ENCODE measurements around the gene ZNF280B.
"Not testable (repeated sequence)": the region's sequence is repeated elsewhere in the genome, so short reads cannot be mapped to it uniquely, and the experiment has no call there.

The ZNF280B gene

DNA sequence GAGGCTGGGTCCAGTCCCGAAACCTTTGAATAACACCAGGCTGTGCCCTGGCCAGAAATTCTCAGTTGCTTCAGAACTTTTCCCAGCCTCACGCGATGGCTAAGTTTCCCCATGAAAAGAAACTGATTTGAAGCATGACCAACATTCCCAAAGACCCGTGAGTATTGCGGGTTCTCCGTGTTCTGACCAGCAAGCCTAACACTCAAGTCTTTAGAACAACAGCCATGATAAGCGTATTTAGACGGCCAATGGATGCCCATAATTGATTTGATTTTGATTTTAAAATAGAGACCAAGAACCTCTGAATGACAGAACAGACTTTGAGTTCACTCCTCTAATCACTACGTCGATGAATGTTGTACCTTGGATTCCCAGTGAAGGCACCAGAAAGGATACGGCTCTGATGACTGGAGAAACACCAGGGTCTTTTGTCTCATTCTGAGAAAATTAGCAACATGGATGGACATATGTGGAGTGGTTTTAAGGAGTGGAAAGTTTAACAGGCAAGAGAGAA, 43.9 kb downstream of the ZNF280B start:
- DNase-seq (ENCODE audit: low read depth in 1 of 2, low spot score in 1 of 2), result no peak

DNA sequence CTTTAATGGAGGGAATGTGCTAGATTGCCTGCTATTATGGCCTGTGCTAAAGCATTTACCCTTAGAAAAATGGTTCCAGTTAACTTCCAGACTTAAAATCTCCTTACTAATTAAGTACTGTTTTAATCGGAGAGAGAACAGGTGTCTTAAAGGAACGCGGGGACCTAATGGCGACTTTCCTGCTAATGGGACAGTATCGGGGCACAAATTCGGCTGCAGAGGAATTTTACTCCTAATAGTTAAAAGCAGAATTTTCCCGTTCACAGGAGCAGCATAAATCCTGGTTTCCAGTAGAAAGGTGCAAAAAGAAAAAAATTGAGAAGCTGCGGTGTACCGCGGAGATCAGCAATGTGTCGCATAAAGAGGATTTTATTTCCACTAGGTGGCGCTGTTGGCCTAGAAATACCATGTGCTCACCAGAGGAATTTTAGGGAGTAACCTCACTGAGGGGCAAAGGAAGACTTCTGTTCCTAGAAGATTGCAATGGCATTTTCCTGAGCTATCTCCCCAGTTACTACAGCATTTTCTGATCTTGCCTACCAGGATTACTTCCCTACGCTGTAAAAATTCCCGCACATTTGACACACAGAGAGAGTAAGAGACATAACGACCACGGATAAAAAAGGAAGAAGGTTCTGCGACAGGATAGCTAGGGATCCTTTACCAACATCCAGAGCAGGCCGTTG, 44.5 kb downstream of the ZNF280B start:
- peak; percentile 2 to 10 for DNase-seq (ENCODE audit: low read depth in 1 of 2, low spot score in 1 of 2)

DNA sequence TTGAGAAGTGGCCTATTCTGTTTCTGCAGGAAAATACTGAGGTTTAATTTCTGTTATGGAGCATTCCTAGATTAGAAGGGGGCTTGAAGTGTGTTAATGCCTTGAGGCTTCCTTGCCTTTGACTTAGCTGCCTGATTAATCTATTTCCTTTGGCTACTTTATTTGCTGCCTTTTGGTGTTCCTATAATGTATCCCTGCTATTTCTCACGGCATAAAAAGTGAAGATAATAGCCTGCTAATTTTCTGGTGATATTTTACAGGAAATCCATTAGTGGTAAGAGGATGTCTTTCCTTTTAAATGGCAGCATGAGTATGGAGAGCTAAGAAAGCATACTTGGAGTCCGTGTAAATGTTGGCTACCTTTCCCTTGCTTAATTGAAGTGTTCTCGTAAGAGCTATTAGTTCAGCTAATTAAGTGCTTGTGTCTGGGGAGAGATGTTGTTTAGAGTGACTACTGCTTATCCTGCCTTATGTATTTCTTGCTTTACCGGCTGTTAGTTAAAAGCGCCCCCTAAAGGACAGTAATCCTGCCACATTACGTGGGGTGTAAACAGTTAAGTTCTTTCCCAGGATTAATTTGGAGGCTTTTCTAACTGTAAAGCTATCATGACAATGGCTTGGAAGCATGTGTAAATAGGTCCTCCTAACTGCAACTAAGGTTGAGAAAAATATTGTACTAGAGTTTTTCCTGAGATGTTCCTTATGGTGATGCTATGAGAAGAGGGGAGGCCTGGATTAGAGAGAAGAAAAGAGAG, 45.6 kb downstream of the ZNF280B start:
- no peak for DNase-seq (ENCODE audit: low read depth in 1 of 2, low spot score in 1 of 2)

DNA sequence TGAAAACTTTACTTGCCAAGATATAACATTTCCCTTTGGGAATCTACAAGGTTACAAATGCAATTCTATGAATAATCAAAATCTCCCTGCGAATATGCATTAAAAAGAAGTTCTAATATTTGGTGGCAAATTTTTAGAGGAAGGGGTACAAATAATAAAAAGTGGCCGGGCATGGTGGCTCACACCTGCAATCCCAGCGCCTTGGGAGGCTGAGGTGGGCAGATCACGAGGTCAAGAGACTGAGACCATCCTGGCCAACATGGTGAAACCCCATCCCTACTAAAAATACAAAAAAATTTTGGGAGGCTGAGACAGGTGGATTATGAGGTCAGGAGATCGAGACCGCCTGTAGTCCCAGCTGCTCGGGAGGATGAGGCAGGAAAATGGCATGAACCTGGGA, 47.0 kb downstream of the ZNF280B start:
- DNase-seq (ENCODE audit: low read depth in 1 of 2, low spot score in 1 of 2), result no peak

DNA sequence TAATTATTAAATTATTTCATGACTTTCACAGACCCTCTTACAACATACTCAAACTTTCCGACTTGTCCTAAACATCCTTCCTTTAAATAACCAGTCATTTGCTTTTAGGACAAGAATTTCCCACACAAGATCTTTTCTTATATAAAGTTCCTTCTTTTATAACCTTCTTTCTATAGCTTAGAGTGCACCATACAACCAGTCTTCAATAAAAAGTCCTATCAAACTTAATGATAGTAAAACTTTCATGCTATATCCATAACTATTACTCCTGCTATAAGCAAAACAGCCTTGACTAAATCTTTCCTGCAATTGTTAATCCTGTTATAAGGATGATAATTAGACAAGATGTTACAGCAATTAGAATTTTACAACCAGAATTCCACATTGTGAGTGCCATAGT, 47.4 kb downstream of the ZNF280B start:
- DNase-seq (ENCODE audit: low read depth in 1 of 2, low spot score in 1 of 2), result no peak

DNA sequence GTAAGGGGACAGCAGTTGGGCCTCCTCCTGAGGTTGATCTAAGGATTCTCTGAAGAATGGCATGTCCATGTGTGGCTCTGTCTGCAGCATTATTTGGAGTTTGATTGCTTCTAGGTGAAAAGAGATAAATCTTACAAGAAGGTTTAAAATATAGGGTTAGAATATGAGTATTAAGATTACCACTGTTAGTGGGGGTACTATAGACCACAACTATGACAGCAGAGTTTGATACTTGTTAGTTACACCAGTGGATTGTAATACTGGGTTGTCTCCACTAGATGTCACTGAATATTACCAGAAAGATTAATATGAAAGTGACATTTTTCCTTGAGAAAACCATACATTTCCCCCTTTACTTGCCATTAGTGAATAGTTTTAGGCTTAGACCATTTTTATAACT, 47.9 kb downstream of the ZNF280B start:
- no peak for DNase-seq (ENCODE audit: low read depth in 1 of 2, low spot score in 1 of 2)

DNA sequence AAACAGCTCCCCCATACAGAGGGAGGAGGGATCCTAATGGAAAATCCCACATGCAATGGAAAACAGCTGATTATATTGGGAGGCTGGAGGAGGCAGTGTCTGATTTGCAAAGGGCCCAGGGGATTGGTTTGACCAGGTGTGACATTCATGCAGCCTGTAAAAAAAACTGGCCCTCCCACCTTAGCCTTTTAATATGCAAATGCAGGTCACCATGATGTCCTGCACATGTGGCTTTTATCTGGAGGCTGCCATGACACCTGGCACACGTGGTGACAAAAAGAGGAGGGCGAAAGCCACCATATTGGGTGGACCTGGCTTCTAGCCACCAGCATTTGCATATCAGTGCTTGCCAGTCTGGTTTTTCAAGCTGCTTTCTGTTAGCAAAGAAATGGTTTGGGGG, 48.5 kb downstream of the ZNF280B start:
- no peak for DNase-seq (ENCODE audit: low read depth in 1 of 2, low spot score in 1 of 2)

DNA sequence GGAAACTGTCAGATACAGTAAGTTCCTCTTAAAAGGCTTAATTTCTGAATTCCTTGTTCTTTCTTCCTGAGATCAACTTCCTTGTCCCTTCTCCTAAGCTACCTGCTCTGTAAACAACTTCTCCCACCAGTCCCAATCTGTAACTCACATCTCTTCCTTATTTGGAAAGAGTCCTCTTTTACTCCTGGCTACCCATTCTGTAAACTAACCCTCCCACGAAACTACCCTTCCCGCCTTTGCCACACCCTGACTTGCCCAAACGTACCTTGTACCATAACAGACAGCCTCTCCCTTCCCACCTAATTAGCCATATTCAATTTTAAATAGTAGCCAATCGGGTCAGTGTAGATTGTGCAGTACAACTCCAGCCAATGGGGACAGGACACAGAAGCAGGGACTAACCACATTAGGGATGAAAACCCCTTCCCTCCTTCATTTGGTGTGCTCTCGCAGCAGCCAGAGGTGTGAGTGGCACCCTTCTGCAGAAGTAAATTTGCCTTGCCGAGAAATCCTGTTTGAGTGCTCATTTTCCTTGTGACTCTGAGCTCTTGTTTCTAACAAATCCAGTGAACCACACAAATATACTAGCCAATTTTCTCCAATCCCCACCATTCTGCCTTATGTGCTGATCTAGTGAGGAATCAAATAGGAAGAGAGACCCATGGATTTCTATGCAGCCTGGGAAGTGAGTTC, 49.5 kb downstream of the ZNF280B start:
- DNase-seq (ENCODE audit: low read depth in 1 of 2, low spot score in 1 of 2), result no peak

DNA sequence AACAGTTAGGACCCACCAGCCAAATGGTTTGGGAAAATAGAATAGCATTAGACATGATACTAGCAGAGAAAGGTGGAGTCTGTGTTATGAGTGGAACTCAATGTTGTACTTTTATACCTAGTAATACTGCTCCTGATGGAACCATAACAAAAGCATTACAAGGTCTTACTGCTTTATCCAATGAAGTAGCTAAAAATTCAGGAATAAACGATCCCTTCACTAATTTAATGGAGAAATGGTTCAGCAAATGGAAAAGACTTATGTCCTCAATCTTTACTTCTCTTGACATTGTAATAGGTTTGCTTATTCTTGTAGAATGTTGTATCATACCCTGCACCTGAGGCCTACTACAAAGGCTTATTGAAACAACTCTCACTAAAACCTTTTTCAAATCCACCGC, 50.2 kb downstream of the ZNF280B start:
- no peak for DNase-seq (ENCODE audit: low read depth in 1 of 2, low spot score in 1 of 2)

DNA sequence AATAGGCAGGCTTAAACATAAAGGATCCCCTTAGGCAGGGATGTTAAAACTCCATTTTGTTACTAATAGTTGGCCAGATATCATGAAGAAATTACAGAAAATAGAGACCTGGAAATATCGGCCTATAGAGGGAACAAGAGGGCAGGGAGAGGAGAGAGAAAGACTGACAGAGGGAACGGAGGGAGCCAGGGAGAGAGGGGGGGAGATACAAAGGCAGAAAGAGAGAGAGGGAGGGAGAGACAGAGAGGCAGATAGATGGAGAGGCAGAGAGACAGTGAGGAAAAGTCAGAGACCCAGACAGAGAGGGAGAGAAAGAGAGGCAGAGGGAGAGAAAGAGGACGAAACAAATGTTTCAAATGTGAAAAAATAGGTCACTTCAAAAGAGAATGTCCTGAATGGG, 53.5 kb downstream of the ZNF280B start:
- DNase-seq (ENCODE audit: low read depth in 1 of 2, low spot score in 1 of 2), result no peak

DNA sequence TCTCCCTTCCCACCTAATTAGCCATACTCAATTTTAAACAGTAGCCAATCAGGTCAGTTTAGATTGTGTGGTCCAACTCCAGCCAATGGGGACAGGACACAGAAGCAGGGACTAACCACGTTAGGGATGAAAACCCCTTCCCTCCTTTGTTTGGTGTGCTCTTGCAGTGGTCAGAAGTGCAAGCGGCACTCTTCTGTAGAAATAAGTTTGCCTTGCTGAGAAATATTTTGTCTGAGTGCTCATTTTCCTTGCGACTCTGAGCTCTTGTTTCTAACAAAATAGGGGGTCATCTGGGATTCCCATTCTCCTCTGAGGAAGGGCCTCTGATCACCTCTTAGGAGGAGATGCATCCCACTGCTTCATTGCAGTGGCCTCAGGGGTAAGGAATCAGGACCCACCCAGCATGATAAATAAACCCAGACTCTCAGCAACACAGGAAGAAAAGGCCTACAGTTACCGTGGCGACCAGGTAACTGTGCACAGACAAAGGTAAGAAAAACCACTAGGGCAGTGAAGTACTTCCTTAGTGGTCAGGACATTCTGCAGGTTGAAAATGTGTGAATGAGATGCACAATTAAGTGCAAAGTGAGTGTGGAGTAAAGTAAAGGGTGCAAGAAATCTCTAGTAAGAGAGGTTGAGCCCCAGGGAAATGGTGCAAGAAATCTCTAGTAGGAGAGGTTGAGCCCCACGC, 55.4 kb downstream of the ZNF280B start:
- DNase-seq (ENCODE audit: low read depth in 1 of 2, low spot score in 1 of 2), result no peak

DNA sequence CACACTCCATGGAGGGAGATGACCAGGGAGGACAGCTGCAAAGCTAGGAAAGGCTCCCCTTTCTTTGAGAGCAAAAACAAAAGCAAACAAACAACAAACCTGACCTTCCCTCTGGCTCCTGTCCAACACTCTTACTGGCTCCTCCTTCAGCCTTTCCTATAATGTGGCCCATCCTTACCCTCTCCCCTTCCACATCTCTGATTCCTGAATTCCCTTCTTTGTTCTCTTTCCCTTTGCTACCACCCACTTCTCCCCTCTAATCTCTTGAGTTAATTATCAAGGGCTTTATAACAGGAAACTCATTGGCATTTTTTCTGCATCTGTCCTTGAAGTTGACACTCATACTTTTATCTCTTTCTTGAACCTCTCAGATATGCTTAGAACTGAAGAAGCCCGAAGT, 56.3 kb downstream of the ZNF280B start:
- DNase-seq (ENCODE audit: low read depth in 1 of 2, low spot score in 1 of 2), result no peak

DNA sequence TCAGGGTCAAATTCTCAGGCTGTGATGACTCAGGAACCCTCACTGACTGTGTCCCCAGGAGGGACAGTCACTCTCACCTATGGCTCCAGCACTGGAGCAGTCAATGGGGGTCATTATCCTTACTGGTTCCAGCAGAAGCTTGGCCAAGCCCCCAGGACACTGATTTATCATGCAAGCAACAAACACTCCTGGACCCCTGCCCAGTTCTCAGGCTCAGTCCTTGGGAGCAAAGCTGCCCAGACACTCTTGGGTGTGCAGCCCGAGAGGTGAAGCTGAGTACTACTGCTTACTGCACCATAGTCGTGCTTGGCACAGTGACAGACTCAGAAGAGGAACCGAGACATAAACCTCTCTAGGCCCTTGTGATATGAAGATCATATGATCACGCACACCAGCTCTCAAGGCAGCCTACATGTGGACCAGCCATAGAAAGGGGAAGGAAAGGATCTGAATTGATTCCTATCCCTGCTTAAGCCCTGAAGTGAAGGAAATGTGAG, 58.2 kb downstream of the ZNF280B start:
- no peak for DNase-seq (ENCODE audit: low read depth in 1 of 2, low spot score in 1 of 2)

DNA sequence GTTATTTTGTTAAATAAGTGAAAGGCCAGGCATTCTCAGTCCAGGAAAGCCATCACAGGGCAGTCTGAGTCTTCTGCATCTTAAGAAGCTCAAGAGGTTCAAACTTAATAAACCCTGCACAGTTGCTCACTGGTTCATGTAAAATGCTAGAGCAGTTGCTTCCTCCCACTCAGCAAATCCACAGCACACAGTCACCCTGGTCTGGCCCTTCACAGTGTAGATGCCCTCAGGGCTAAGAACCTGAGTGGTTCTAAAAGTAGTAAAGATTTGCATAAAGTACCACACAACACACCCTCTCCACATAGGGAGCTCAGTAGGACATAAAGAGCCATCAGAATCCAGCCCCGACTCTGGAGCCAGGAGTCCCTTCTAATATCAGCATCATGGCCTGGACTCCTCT, 58.7 kb downstream of the ZNF280B start:
- no peak for DNase-seq (ENCODE audit: low read depth in 1 of 2, low spot score in 1 of 2)

DNA sequence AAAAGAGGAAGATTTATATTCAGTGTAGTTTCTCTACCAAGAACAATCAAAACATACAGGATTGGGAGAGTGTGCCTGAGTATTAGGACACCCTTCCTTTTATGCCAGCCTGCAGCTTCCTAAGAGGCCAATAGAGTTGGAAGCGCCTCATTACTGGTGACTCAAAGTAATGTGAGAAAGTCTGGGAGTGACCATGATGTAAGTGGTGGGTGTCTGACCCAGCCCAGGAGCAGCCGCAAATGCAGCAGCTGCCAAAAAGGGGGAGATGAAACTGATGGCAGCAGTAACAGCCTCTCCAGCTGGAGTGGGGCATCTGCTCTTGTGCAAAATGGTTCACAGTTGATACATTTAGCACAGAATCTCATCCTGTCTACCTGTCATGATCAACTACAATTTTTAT, 62.0 kb downstream of the ZNF280B start:
- no peak for DNase-seq (ENCODE audit: low read depth in 1 of 2, low spot score in 1 of 2)

DNA sequence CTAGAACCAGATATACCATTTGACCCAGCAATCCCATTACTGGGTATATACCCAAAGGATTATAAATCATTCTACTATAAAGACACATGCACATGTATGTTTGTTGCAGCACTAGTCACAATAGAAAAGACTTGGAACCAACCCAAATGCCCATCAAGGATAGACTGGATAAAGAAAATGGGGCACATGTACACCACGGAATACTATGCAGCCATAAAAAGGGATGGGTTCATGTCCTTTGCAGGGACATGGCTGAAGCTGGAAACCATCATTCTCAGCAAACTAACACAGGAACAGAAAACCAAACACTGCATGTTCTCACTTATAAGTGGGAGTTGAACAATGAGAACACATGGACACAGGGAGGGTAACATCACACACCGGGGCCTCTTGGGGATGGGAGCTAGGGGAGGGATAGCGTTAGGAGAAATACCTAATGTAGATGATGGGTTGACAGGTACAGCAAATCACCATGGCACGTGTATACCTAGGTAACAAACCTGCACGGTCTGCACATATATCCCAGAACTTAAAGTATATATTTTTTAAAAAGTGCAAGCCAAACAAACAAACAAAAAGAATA, 64.4 kb downstream of the ZNF280B start:
- DNase-seq (ENCODE audit: low read depth in 1 of 2, low spot score in 1 of 2), result not testable (repeated sequence)

DNA sequence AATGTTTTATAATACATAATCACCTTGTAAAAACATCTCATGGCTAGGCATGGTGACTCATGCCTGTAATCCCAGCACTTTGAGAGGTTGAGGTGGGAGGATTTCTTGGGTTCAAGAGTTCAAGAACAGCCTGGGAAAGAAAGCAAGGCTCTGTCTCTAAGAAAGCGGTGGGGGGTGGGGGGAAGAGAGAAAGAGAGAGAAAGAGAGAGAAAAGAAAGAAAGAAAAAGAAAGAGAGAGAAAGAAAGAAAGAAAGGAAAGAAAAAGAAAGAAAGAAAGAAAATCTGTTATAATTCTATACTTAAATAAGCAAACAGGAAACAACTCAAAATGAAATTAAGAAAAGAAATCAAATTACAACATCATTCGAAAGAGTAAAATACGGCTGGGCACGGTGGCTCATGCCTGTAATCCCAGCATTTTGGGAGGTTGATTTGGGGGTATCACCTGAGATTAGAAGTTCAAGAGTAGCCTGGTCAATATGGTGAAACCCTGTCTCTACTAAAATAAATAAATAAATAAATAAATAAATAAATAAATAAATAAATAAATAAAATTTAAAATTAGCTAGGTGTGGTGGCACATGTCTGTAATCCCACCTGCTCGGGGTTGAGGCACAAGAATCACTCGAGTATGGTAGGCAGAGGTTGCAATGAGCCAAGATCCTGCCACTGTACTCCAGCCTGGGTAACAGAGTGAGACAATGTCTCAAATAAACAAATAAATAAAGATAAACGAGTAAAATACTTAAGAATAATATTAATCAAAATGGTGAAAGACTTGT, 65.4 kb downstream of the ZNF280B start:
- DNase-seq (ENCODE audit: low read depth in 1 of 2, low spot score in 1 of 2), result no peak

DNA sequence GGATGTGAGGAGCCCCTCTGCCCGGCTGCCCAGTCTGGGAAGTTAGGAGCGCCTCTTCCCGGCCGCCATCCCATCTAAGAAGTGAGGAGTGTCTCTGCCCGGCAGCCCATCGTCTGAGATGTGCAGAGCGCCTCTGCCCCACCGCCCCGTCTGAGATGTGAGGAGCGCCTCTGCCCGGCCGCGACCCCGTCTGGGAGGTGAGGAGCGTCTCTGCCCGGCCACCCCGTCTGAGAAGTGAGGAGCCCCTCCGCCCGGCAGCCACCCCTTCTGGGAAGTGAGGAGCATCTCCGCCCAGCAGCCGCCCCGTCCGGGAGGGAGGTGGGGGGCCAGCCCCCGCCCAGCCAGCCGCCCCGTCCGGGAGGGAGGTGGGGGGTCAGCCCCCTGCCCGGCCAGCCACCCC, 66.9 kb downstream of the ZNF280B start:
- DNase-seq (ENCODE audit: low read depth in 1 of 2, low spot score in 1 of 2), result not testable (repeated sequence)

DNA sequence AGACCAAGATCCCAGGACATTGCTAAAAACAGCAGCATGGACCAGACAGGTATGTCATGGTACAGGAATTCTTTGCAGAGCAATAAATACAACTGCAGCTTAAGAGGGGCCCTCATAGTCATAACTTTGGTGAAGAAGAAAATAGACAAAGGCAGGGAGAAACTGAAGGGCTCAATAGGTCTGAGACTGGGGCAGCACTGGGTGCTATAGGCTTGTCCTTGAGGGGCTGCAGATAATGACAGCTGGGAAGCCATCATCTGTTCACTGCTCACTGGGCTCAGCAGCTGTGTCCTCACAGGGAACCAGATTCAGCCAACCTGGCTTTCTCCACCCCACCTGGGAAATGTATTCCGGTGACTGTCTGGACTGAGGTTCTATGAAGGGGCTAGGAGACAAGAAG, 68.4 kb downstream of the ZNF280B start:
- DNase-seq (ENCODE audit: low read depth in 1 of 2, low spot score in 1 of 2), result no peak

Data from stimulated activated CD4-positive, alpha-beta T cell treated with anti-CD3 and anti-CD28 coated beads, Interleukin-15, amount 100 ng/mL, for 1 hour (primary cell).